Measurements from ENCODE around the gene DYNC1LI1.

The DYNC1LI1 gene

GRCh38 chr3:32493437-32494414 lies 76.9 kb downstream of the DYNC1LI1 start:
- FAIRE-seq (no peak), DNase-seq (ENCODE audit: insufficient read length, low spot score) (no peak)
- no peak for TF ChIP-seq CTCF (IDR thresholded peaks at IDR 0.05; ENCODE audit: insufficient read depth, missing control alignments)

- no peak for DNase-seq (ENCODE audit: insufficient read length, low spot score)
- TF ChIP-seq CTCF (IDR thresholded peaks at IDR 0.05; ENCODE audit: insufficient read depth, missing control alignments) = no peak
- no peak for FAIRE-seq
Measured at GRCh38 chr3:32492684-32493436, 77.8 kb downstream of the DYNC1LI1 start.

GRCh38 chr3:32488474-32489008 lies 82.1 kb downstream of the DYNC1LI1 start:
- DNase-seq (ENCODE audit: insufficient read length, low spot score) = no peak
- TF ChIP-seq CTCF (IDR thresholded peaks at IDR 0.05; ENCODE audit: insufficient read depth, missing control alignments) = no peak
- no peak for FAIRE-seq

GRCh38 chr3:32487781-32488473 lies 82.7 kb downstream of the DYNC1LI1 start:
- TF ChIP-seq CTCF (IDR thresholded peaks at IDR 0.05; ENCODE audit: insufficient read depth, missing control alignments) = no peak
- no peak for DNase-seq (ENCODE audit: insufficient read length, low spot score)
- FAIRE-seq = no peak

- FAIRE-seq (no peak), DNase-seq (ENCODE audit: insufficient read length, low spot score) (no peak)
- TF ChIP-seq CTCF (IDR thresholded peaks at IDR 0.05; ENCODE audit: insufficient read depth, missing control alignments) = no peak
Measured at GRCh38 chr3:32484436-32484835, 86.2 kb downstream of the DYNC1LI1 start.

GRCh38 chr3:32483772-32484171 lies 86.9 kb downstream of the DYNC1LI1 start:
- DNase-seq (ENCODE audit: insufficient read length, low spot score) (no peak), FAIRE-seq (no peak)
- TF ChIP-seq CTCF (IDR thresholded peaks at IDR 0.05; ENCODE audit: insufficient read depth, missing control alignments) = no peak

Data from D721Med (cell line).